HepG2 (cell line): ENCODE results near the gene RABEP1. TPM values are rescaled to one million over a fixed set of nuclear protein-coding genes. Genes with fewer than 3 reads are reported as not detected.
A peak's percentile ranks its signal among the peaks of the same experiment; 100 is the strongest.

Experiments
- ATAC-seq: fragments of 200-7000 bp; cut with Tn5 transposase; 3 replicates; pipeline ENCODE4 v1.9.1; 2020; ENCODE audit warnings: mild to moderate bottlenecking, moderate library complexity
- BruUV-seq: library from RNA; stranded (reverse); fragments of 400-500 nt; replicated peaks from 2 replicates; lab custom pipeline; 2021; lab: Mats Ljungman, UMichigan
- CTCF ChIA-PET: fragments of 300-600 bp; formaldehyde crosslinking; extraction: SDS; loops from one replicate; lab custom pipeline; 2021; ENCODE audit warnings: low total read pairs, inconsistent platforms, low intra/inter-chr PET ratio; lab: Yijun Ruan, JAX
- POLR2A ChIA-PET: fragments of 350-600 bp; sonication (Branson Sonifier 250); formaldehyde crosslinking; loops from one replicate; lab custom pipeline; 2020; ENCODE audit warnings: antibody characterized with exemption, inconsistent platforms; lab: Yijun Ruan, JAX
- DNase-seq: peaks from one replicate; pipeline ENCODE4 v3.0.0-alpha.2; 2015; ENCODE audit warnings: low spot score
- FAIRE-seq: peaks from 3 replicates; lab custom pipeline; 2011; peaks lifted over from hg19 to GRCh38; lab: Jason Lieb, UNC
- H2AFZ ChIP-seq: one replicate; pipeline ENCODE4 v1.6.1; 2011; ENCODE audit warnings: low read length, inconsistent platforms
- H3K27ac ChIP-seq: fragments of 300-600 bp; 3 replicates; pipeline ENCODE4 v1.8.0; 2011; ENCODE audit warnings: mixed run types, mild to moderate bottlenecking, mixed read lengths, low read length, inconsistent platforms; ENCODE audit not compliant: insufficient read depth; ENCODE audit errors: extremely low read length
- H3K27me3 ChIP-seq, 2 experiments: fragments of 200-600 bp in 1 of 2; 2 replicates in 1 of 2; 3 replicates in 1 of 2; pipeline versions ENCODE4 v1.6.0 to v1.8.0; 2011; ENCODE audit warnings: low read length in 2 of 2, mild to moderate bottlenecking in 2 of 2, moderate library complexity in 2 of 2, inconsistent platforms in 1 of 2; ENCODE audit not compliant: insufficient read depth in 2 of 2, control insufficient read depth in 1 of 2
- H3K36me3 ChIP-seq, 2 experiments: fragments of 200-600 bp in 1 of 2; replicated peaks in 1 of 2; 2 replicates in 1 of 2; 3 replicates in 1 of 2; pipeline versions ENCODE4 v1.5.1 to v1.8.0; 2011; ENCODE audit warnings: low read length in 2 of 2, inconsistent platforms in 1 of 2; ENCODE audit not compliant: insufficient read depth in 2 of 2, control insufficient read depth in 1 of 2
- H3K4me1 ChIP-seq: 2 replicates; pipeline ENCODE4 v1.5.1; 2012; ENCODE audit warnings: low read length, inconsistent platforms; ENCODE audit not compliant: insufficient read depth
- H3K4me2 ChIP-seq: 2 replicates; pipeline ENCODE4 v1.6.0; 2011; ENCODE audit warnings: low read depth, low read length, inconsistent platforms
- H3K4me3 ChIP-seq, 3 experiments: fragments of 200-600 bp in 1 of 3; sonication (generic), shearing (Covaris generic) in 1 of 3; replicated peaks in 1 of 3; 2 replicates each; pipeline ENCODE4 v1.5.1; 2011 to 2016; ENCODE audit warnings: low read length in 3 of 3, inconsistent platforms in 2 of 3, low read depth in 2 of 3, mild to moderate bottlenecking in 2 of 3, control low read depth in 1 of 3, mixed read lengths in 1 of 3; ENCODE audit not compliant: insufficient read depth in 1 of 3
- H3K79me2 ChIP-seq: one replicate; pipeline ENCODE4 v1.6.1; 2011; ENCODE audit warnings: low read length, inconsistent platforms; ENCODE audit not compliant: insufficient read depth
- H3K9ac ChIP-seq: 2 replicates; pipeline ENCODE4 v1.6.0; 2011; ENCODE audit warnings: mild to moderate bottlenecking, low read depth, low read length, inconsistent platforms; ENCODE audit not compliant: insufficient read depth
- H3K9me3 ChIP-seq: 2 replicates; pipeline ENCODE4 v1.5.1; 2012; ENCODE audit warnings: mild to moderate bottlenecking, low read length
- H4K20me1 ChIP-seq: 2 replicates; pipeline ENCODE4 v1.6.0; 2011; ENCODE audit warnings: inconsistent platforms, mild to moderate bottlenecking, low read length, moderate library complexity; ENCODE audit not compliant: insufficient read depth
- ETV6 ChIP-seq: sonication (generic); formaldehyde crosslinking; conservative IDR thresholded peaks from 2 replicates; pipeline ENCODE4 v1.4.0; 2020; ENCODE audit warnings: missing genetic modification reagents
- GPN1 ChIP-seq: sonication (generic); formaldehyde crosslinking; IDR thresholded peaks from 2 replicates; pipeline ENCODE4 v1.5.1; 2020; ENCODE audit warnings: missing genetic modification reagents, borderline replicate concordance
- HNF1B ChIP-seq: sonication (generic); formaldehyde crosslinking; IDR thresholded peaks from 2 replicates; pipeline ENCODE4 v1.5.1; 2020; ENCODE audit warnings: mild to moderate bottlenecking, moderate library complexity, missing genetic modification reagents
- LCORL ChIP-seq, 2 experiments: fragments of 450-650 bp in 1 of 2; sonication (generic) in 1 of 2; formaldehyde crosslinking in 1 of 2; IDR thresholded peaks; 2 replicates each; pipeline versions ENCODE4 v1.5.0 to v1.6.1; 2017 to 2020; ENCODE audit warnings: antibody characterized with exemption in 1 of 2, missing genetic modification reagents in 1 of 2
- MZF1 ChIP-seq: sonication (generic); formaldehyde crosslinking; IDR thresholded peaks from 2 replicates; pipeline ENCODE4 v1.8.1; 2023; ENCODE audit warnings: mild to moderate bottlenecking, missing genetic modification reagents, borderline replicate concordance
- NBN ChIP-seq: fragments of 450-650 bp; conservative IDR thresholded peaks from 2 replicates; pipeline ENCODE4 v1.6.1; 2017
- NFIB ChIP-seq: sonication (generic); formaldehyde crosslinking; IDR thresholded peaks from 2 replicates; pipeline ENCODE4 v1.9.0; 2021; ENCODE audit warnings: missing genetic modification reagents, mild to moderate bottlenecking, borderline replicate concordance
- SKIL ChIP-seq: sonication (generic); formaldehyde crosslinking; IDR thresholded peaks from 2 replicates; pipeline ENCODE4 v1.8.0; 2022; ENCODE audit warnings: missing genetic modification reagents, mild to moderate bottlenecking, moderate library complexity, borderline replicate concordance
- SRF ChIP-seq: IDR thresholded peaks from 2 replicates; pipeline ENCODE4 v1.6.1; 2011; ENCODE audit warnings: mild to moderate bottlenecking, low read depth, low read length, moderate library complexity
- STAT6 ChIP-seq: sonication (generic); formaldehyde crosslinking; IDR thresholded peaks from 2 replicates; pipeline ENCODE4 v1.4.0; 2020; ENCODE audit warnings: missing genetic modification reagents, mild to moderate bottlenecking, borderline replicate concordance
- TOE1 ChIP-seq: sonication (generic); formaldehyde crosslinking; IDR thresholded peaks from 2 replicates; pipeline ENCODE4 v1.4.0; 2020; ENCODE audit warnings: mild to moderate bottlenecking, missing genetic modification reagents
- WGBS: methylation state at CpG from one replicate; pipeline ENCODE4 v1.1.6; 2017; ENCODE audit warnings: low lambda C conversion rate; 5-methylcytosine and 5-hydroxymethylcytosine counted together
- in situ Hi-C: cut with HindIII; loops from 2 replicates; pipeline ENCODE4 v1.10.0; 2017; ENCODE audit warnings: low pct_unique_long_range_greater_than_20kb; ENCODE audit not compliant: extremely low pct_ligation_motif_present
- intact Hi-C: fragments of 100-400 bp; cut with micrococcal nuclease; formaldehyde crosslinking; loops from one replicate; pipeline ENCODE4 v1.10.0; 2022; ENCODE audit not compliant: unreplicated experiment
- polyA plus RNA-seq, 8 experiments: library from polyadenylated mRNA; depleted of rRNA in 3 of 8; stranded (reverse) in 7 of 8; unstranded in 1 of 8; fragments of >200 nt; fragmentation: Illumina TruSeq in 4 of 8; extraction: Trizol in 4 of 8; gene quantifications; 2 replicates each; pipeline versions ENCODE4 v1.2.1 to v1.2.3, GENCODE V29; 2011 to 2016; ENCODE audit warnings: low read depth in 4 of 8, missing spikeins in 1 of 8, mixed read lengths in 1 of 8; ENCODE audit not compliant: insufficient read depth in 1 of 8
- total RNA-seq, 5 experiments: library from RNA; depleted of rRNA; stranded (reverse); fragments of >200 nt; fragmentation: Illumina TruSeq; extraction: Trizol; gene quantifications; 2 replicates each; pipeline ENCODE4 v1.2.3, GENCODE V29; 2016; ENCODE audit warnings: low read depth in 1 of 5
- TF ChIP-seq, protein P1 (sequence below), 2 experiments: sonication (generic) in 1 of 2; formaldehyde crosslinking in 1 of 2; IDR thresholded peaks; 2 replicates each; pipeline versions ENCODE4 v1.4.0 to v1.6.1; 2016 to 2020; ENCODE audit warnings: borderline replicate concordance in 1 of 2, low read depth in 1 of 2, mild to moderate bottlenecking in 1 of 2, missing genetic modification reagents in 1 of 2

The RABEP1 gene
- total and polyA plus RNA-seq, 2 of the 13 experiments (the other 11 are each of a cell fraction or from before 2014, with no cell fraction given): 13.7 to 41.5 TPM

DNA sequence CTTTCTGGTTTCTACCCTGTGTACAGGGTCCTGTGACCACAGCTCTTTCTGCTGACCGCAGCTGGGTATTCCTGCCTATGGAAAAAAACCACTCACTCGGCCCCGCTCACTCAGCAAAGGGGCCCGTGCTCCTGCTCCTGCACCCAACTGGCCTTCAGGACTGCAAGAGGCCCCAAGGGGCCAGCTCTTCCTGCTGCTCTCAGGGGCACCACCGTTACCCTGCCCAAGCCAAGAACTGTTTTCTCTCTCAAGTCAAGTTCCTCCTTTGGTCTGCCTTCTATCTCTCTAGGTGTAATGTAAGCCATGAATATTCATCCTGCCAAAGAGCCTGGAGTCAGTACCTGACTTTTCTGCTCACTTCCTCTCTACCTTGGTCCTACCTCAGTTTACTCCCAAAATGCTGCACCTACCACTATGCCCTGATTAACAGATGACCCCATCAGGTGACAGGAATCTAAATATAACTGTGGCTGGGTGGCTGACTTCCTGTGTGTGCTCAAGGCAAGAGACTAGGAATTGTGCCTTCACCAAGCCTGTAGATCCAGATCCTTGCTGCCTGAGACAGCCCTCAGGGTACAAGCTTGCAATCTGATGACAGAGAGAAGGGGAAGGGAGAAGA, 27.1 kb upstream of the RABEP1 start:
- Histone ChIP-seq H3K27ac (no peak overlapping the region), H2AFZ (no peak overlapping the region), H3K4me3 (peak overlapping the region in 1 of 3 experiments; percentile 34; a peak in 1 of 6 replicates), H3K9me3 (no peaks in the 10 kb centered on the region), H3K79me2 (no peaks in the 10 kb centered on the region), H3K4me1 (peaks cover 14% of the 10 kb centered on the region; the same call in 1 of the 2 replicates), H3K36me3 (no peaks in the 10 kb centered on the region), H3K9ac (no peak overlapping the region), H3K27me3 (peaks cover 2 to 13% of the 10 kb centered on the region in 2 experiments; a peak in 2 of 5 replicates), H3K4me2 (peak overlapping the region; percentile 14; the same call in 1 of the 2 replicates), H4K20me1 (no peaks in the 10 kb centered on the region)
- no peak for FAIRE-seq
- in situ Hi-C loops: no loop called here
- CTCF ChIA-PET: no interaction called here
- POLR2A ChIA-PET: no interaction called here
- intact Hi-C loops: no loop called here
- whole genome bisulfite sequencing: 36% methylated on average over 1 of the region's 5 CpGs
- peak; percentile 54 for ATAC-seq
- no peak for DNase-seq
- no TSS peak for BruUV-seq
- TF ChIP-seq NBN (no peak), STAT6 (CRISPR knock-in tag) (no peak), HNF1B (CRISPR knock-in tag) (no peak), SKIL (CRISPR knock-in tag) (no peak), GPN1 (no peak), NFIB (CRISPR knock-in tag) (no peak), TOE1 (CRISPR knock-in tag) (no peak), LCORL (IDR thresholded peaks at IDR 0.05) (no peak), LCORL (CRISPR knock-in tag; IDR thresholded peaks at IDR 0.05) (no peak), ETV6 (CRISPR knock-in tag) (no peak), MZF1 (CRISPR knock-in tag) (no peak), SRF (no peak)
- TF ChIP-seq, protein P1, sequence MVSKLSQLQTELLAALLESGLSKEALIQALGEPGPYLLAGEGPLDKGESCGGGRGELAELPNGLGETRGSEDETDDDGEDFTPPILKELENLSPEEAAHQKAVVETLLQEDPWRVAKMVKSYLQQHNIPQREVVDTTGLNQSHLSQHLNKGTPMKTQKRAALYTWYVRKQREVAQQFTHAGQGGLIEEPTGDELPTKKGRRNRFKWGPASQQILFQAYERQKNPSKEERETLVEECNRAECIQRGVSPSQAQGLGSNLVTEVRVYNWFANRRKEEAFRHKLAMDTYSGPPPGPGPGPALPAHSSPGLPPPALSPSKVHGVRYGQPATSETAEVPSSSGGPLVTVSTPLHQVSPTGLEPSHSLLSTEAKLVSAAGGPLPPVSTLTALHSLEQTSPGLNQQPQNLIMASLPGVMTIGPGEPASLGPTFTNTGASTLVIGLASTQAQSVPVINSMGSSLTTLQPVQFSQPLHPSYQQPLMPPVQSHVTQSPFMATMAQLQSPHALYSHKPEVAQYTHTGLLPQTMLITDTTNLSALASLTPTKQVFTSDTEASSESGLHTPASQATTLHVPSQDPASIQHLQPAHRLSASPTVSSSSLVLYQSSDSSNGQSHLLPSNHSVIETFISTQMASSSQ (IDR thresholded peaks at IDR 0.05; ENCODE audit: low read depth): no peak
- TF ChIP-seq, protein P1 (CRISPR knock-in tag; IDR thresholded peaks at IDR 0.05; ENCODE audit: borderline replicate concordance): no peak
